Dermis microvascular lymphatic vessel endothelial cell (primary cell): ENCODE measurements around the gene FRMD4A. TPM values are rescaled to one million over a fixed set of nuclear protein-coding genes. Genes with fewer than 3 reads are reported as not detected.
"Not testable (repeated sequence)": the region's sequence is repeated elsewhere in the genome, so short reads cannot be mapped to it uniquely, and the experiment has no call there.

Source experiments
- DNase-seq, 2 donors: peaks; one replicate each; pipeline versions ENCODE4 v3.0.0 to v3.0.0-alpha.2; 2010; ENCODE audit warnings: low read depth in 2 of 2
- total RNA-seq: library from RNA; depleted of rRNA; stranded (reverse); fragments of >200 nt; gene quantifications from 2 replicates; pipeline ENCODE4 v1.2.1, GENCODE V29; 2014

The FRMD4A gene
- total RNA-seq, 1 donor from 2014 or later: 16.3 TPM

DNA sequence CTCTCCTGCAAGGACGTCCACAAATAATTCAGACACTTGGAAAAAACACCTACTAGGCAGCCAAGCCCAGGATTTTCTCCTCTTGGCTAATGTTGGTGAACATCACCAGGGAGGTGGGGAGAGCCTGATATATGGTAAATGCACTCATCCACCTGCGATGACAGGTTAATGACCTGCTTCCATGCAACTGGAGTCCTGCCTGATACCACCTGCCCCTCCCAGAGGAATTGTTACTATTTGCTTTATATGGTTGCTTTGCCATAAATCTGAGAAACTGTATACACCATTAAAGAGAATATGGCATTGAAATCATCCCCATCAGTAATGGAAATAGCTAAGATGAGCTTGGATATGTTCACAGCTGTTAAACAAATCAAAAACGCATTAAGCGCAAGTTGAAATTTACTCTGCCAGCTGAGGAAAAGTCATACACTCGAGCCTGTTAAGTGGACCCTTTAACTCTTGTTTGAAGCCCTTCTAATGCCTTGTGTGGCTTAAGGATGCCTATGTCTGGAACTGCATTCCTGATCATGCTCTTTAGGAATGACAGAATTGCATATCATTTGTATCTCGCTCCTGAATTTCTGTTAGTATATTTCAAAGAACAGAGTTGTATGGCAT, 535.6 kb downstream of the FRMD4A start:
- no peak for DNase-seq

- DNase-seq: peak in 1 of 2 donors; percentile 17
These were observed 538.7 kb downstream of the FRMD4A start for GRCh38 chr10:13792006-13792405.

DNA sequence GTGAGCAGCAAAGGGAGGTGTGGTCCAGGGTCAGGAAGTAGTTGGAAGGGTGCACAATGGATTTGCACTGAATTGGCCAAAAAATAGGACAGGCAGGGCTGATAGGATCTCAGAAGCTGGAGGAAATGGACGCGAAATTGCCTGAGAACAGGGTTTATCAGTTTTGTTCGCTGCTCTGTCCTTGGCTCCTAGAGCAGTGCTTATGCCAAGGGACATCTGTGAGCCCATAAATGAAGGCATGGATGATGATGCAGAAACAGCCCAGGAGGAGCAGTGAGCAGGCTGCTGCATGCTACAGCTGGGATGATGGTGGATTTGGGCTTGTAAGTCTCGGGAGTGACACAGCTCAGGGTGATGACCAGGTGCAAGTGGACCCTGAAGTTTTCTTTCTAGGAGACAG, 539.2 kb downstream of the FRMD4A start:
- DNase-seq: no peak

DNA sequence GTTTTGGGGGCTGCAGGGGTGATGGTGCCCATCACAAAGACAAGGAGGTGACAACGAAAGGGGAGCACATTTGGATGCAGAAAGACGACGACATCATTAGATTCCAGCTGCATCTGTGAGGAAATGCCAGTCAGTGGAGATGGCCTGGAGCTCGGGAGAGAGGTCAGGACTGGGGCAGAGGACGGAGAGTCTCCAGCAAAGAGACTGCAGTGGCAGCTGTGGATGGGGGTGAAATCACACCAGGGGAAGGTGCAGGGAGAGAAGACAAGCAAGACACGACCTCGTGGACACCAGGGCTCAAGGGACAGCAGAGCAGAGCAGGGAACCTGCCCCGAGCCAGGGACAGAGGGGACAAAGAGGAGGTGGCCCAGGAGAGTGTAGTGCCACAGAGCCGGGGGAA, 540.5 kb downstream of the FRMD4A start:
- no peak for DNase-seq

- DNase-seq: peak in 1 of 2 donors; percentile 42
These were observed 541.3 kb downstream of the FRMD4A start for GRCh38 chr10:13789448-13789829.

- peak; percentile 22 to 57 for DNase-seq
These were observed 541.8 kb downstream of the FRMD4A start for GRCh38 chr10:13788711-13789447.

- DNase-seq: no peak
These were observed 542.5 kb downstream of the FRMD4A start for GRCh38 chr10:13788320-13788600.

DNA sequence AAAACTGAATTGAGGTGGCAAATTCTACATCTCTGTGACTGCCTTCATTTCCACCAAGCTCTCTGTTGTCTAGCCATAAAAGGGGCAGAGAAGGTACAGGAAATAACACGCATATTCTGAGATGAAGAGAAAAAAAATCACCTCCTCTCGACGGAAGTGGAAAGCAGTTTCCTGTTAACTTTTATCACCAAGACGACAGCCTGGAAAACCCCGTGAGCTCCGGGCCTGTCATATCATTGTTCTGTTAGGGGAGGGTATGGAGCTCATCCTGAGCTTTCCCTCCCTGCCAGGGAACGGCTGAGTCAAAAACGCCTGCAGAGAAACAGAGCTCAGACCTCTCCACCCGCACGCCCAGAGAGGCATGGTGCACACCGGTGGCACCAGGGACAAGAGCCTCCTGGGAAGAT, 543.7 kb downstream of the FRMD4A start:
- peak; percentile 98 for DNase-seq

GRCh38 chr10:13784067-13784466, 546.7 kb downstream of the FRMD4A start:
- peak; percentile 29 to 70 for DNase-seq

DNA sequence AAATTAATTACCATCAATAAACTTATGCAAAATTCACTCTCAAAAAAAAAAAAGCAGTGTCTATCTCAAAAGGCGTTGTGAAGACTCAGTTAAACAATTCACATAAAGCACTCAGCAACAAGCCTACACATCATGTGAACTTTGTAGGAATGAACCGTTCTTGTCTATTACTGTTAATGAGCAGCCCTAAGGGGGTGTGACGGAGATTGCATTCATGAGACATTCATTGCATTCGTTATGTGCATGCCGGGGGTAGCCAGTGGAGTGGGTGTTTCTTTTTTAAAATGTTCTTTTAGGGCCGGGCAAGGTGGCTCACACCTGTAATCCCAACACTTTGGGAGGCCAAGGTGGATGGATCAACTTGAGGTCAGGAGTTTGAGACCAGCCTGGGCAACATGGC, 551.0 kb downstream of the FRMD4A start:
- DNase-seq: no peak

- not testable (repeated sequence) for DNase-seq
These were observed 552.1 kb downstream of the FRMD4A start for GRCh38 chr10:13778693-13778960.

- DNase-seq: peak in 1 of 2 donors; percentile 40
These were observed 553.8 kb downstream of the FRMD4A start for GRCh38 chr10:13776861-13777311.

DNA sequence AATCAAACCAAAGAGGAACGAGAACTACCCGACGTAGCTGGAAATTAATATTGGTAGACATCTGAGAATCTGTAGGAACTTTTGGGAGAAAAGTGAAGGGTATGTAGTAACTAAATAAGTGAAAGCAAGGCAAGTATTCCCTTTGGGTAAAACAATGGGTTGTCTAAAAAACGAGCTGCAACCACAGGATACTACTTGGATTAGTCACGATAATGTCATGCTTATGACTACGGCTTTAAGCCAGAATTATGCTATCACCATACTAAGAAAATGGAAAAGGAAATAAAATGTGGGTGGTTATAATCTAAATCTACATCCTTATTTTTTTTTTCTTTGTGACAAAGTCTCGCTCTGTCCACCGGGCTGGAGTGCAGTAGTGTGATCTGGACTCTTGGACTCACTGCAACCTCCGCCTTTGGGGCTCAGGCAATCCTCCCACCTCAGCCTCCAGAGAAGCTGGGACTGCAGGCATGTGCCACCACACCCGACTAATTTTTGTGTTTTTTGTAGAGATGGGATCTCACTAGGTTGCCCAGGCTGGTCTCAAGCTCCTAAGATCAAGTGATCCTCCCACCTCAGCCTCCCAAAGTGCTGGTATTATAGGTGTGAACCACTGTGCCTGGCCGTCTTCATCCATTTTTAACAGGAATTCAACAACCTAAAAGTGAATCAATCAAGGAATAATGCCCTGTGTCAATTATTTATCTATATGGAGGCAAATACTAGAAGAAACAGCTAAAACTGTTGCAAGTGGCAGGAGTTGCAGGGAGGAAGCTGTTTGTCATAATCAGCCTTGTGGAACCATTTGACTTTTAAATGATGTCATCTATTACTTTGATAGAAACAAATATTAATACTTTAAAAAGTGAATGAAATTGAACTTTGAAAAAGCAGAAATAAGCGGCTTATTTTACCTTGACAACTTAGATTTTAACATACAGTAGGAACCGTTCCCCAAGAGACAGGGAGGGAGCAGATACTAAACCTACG, 554.6 kb downstream of the FRMD4A start:
- peak in 1 of 2 donors; percentile 65 for DNase-seq

DNA sequence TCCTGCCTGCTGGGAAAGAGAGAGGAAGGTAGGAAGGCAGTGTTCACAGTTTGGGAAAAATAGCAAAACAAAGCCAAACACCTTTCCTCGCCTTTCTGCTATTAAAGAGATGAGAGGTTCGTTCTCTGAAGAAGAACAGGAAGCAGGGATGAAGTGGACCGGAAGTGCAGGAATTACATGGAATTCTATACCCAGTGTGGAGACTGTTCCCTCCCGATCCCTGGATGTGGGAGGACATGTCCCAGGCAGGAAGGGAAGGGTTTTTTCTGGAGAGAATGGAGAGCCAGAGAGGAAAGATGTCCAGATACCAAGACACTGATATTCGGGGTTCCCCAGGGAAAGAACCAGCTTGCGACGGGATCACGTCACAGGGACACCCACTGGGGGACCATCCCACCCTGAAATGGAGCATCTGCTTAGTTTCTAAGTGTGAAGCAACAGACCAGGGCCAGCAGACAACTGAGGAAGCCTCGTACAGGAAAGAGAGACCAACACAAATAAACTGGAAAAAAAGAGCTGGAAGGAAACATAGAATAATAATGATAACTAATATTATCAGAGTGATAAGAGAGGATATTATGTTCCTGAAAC, 556.3 kb downstream of the FRMD4A start:
- DNase-seq: peak; percentile 26 to 52

GRCh38 chr10:13773496-13774170, 557.1 kb downstream of the FRMD4A start:
- DNase-seq: peak in 1 of 2 donors; percentile 35

DNA sequence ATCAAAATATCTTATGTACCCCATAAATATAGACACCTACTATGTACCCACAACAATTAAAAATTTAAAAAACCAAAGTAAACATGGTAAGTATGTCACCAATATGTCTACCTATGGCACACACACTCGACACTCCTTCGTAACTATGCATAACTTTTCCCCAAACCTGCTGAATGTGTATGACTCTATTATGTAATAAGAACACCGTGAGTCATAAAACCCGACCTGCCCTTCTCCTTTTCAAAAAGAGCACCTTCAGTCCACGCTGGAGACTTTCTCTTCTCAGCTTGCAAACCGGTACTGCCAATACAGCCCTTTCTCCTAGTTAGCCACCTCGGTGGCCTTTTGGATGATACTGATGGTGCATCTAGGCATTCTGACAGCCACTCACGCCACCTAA, 557.7 kb downstream of the FRMD4A start:
- no peak for DNase-seq

- no peak for DNase-seq
These were observed 558.7 kb downstream of the FRMD4A start for GRCh38 chr10:13771992-13772391.

DNA sequence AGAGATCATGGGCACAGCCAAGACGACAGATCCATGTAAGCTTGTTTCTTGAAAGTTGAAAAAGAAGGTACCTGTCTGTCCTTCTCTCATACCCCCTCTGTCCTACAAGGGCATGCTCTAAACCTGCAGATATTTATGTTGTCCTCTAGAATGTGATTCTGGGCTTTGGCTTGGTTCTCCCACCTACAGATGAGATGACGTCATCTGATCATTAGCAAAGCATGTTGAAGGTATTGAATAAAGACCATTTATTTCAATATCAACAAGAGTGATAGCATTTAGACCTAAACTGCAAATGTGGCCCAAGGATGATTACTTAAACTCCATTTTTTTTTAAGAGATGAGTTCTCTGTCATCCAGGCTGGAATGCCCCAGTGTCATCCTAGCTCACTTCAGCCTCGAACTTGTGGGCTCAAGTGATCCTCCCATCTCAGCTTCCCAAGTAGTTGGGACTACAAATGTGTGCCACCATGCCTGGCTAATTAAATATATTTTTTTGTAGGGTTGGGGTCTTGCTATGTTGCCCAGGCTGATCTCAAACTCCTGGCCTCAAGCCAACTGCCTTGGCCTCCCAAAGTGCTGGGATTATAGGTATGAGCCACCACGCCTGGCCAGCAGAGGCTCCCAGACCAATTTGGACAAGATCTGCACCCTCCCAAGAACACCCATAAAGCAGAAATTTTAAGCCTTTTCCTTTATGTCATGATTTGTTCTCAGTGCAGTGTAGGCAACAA, 559.8 kb downstream of the FRMD4A start:
- DNase-seq: no peak

GRCh38 chr10:13769946-13770345, 560.8 kb downstream of the FRMD4A start:
- DNase-seq: no peak

DNA sequence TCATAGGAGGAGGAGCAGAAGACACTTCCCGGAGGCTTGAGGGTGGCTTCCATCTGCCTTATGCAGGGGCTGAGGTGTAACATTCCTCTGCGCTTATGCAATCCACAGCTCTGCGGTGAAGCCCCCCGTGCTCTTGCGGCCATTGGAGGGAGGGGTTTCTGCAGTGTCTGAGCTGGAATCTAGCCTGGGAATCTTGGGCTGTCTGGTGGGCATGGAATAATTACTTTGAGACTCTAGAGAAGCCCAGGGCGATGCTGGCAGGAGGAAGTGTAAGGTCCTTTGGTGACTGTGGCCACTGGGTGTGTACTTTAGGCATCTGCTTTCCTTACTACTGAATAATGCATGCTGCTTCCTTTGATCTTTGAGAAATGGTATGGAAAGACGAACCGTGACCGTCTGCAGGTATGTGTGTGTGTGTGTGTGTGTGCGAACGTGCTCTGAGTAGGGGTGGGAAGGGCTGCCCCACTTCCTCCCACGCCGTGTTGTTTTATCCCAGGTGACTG, 563.0 kb downstream of the FRMD4A start:
- DNase-seq: no peak
